ENCODE data around the gene STX2.

STX2 gene

DNA sequence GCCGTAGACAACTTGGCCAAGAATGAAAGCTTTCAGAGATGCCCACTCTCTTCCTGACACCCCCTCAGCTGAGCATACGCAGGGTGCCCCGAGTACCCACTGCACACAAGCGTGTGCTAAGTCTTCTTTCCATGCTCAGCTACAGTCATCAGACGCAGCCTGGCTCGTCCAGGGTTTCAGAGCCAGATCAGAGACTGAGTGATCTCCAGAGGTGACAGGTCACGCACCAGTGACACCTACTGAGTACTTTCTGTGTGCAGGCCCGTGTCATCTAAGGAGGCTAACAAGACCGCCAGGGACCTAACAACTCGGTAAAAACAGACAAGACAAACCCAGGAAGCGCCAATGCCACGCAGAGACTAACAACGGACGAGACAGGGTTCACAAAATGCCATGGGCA lies 25.1 kb downstream of the STX2 start:
- Histone ChIP-seq H3K27me3 (replicated peaks; ENCODE audit: insufficient read depth, low read length) (no peaks in the 10 kb centered on the region), H3K27ac (ENCODE audit: low read length) (no peak overlapping the region), H3K4me2 (ENCODE audit: low read depth, low read length) (no peak overlapping the region), H3F3A (ENCODE audit: insufficient read depth, low read length) (peaks cover 2% of the 10 kb centered on the region; the same call in 1 of the 2 replicates), H3K4me1 (ENCODE audit: low read length) (no peaks in the 10 kb centered on the region), H3K4me3 (ENCODE audit: low read length) (no peak overlapping the region), H3K9ac (ENCODE audit: low read length) (no peak overlapping the region), H2AFZ (ENCODE audit: low read length) (no peak overlapping the region), H3K9me2 (replicated peaks; ENCODE audit: insufficient read depth, low read length) (no peaks in the 10 kb centered on the region), H4K20me1 (ENCODE audit: insufficient read depth, low read length) (no peaks in the 10 kb centered on the region), H3K9me3 (replicated peaks; ENCODE audit: insufficient read depth, low read length) (no peaks in the 10 kb centered on the region), H3K79me2 (ENCODE audit: low read length) (no peaks in the 10 kb centered on the region; the same call in 1 of the 2 replicates), H3K36me3 (replicated peaks; ENCODE audit: insufficient read depth, low read length) (no peaks in the 10 kb centered on the region)
- no peak for DNase-seq
- no peak for TF ChIP-seq EZH2 (optimal IDR thresholded peaks at IDR 0.05; ENCODE audit: low read depth, low read length)
- TF ChIP-seq, protein P1, sequence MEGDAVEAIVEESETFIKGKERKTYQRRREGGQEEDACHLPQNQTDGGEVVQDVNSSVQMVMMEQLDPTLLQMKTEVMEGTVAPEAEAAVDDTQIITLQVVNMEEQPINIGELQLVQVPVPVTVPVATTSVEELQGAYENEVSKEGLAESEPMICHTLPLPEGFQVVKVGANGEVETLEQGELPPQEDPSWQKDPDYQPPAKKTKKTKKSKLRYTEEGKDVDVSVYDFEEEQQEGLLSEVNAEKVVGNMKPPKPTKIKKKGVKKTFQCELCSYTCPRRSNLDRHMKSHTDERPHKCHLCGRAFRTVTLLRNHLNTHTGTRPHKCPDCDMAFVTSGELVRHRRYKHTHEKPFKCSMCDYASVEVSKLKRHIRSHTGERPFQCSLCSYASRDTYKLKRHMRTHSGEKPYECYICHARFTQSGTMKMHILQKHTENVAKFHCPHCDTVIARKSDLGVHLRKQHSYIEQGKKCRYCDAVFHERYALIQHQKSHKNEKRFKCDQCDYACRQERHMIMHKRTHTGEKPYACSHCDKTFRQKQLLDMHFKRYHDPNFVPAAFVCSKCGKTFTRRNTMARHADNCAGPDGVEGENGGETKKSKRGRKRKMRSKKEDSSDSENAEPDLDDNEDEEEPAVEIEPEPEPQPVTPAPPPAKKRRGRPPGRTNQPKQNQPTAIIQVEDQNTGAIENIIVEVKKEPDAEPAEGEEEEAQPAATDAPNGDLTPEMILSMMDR (IDR thresholded peaks at IDR 0.05; ENCODE audit: low read length), result no peak
- no peak for TF ChIP-seq EZH2phosphoT487 (IDR thresholded peaks at IDR 0.05; ENCODE audit: low read length)

DNA sequence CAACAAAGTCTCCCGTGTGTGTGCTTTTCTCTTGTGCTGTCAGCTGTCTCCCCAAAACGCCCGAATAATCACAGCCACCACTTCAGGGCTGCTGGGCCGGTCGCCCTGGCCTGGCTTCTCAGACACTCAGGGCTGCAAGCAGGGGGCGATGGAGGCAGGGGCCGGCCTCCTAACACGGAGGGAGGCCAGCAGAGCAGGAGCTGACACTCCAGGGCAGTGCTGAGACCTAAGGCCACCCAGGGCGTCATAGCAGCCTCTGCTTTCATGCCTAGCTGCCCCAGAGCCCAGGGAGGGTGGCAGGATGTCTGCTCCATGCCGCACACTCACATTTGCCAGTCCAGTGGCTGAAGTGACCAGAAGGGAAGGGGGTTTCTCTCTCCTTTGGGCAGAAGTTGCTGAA lies 25.6 kb downstream of the STX2 start:
- no peaks in the 10 kb centered on the region for H3K9me3 ChIP-seq (replicated peaks; ENCODE audit: insufficient read depth, low read length)
- H3K79me2 ChIP-seq (ENCODE audit: low read length), result no peaks in the 10 kb centered on the region; the same call in 1 of the 2 replicates
- no peaks in the 10 kb centered on the region for H3K4me1 ChIP-seq (ENCODE audit: low read length)
- no peak overlapping the region for H2AFZ ChIP-seq (ENCODE audit: low read length)
- H3K4me3 ChIP-seq (ENCODE audit: low read length), result no peak overlapping the region
- H4K20me1 ChIP-seq (ENCODE audit: insufficient read depth, low read length), result no peaks in the 10 kb centered on the region
- H3K36me3 ChIP-seq (replicated peaks; ENCODE audit: insufficient read depth, low read length), result no peaks in the 10 kb centered on the region
- no peak overlapping the region for H3K9ac ChIP-seq (ENCODE audit: low read length)
- H3K27ac ChIP-seq (ENCODE audit: low read length), result no peak overlapping the region
- H3F3A ChIP-seq (ENCODE audit: insufficient read depth, low read length), result peaks cover 1% of the 10 kb centered on the region; the same call in 1 of the 2 replicates
- H3K4me2 ChIP-seq (ENCODE audit: low read depth, low read length), result no peak overlapping the region
- no peak for TF ChIP-seq EZH2 (optimal IDR thresholded peaks at IDR 0.05; ENCODE audit: low read depth, low read length)
- no peak for TF ChIP-seq EZH2phosphoT487 (IDR thresholded peaks at IDR 0.05; ENCODE audit: low read length)
- TF ChIP-seq, protein P1 (IDR thresholded peaks at IDR 0.05; ENCODE audit: low read length), result no peak
- no peaks in the 10 kb centered on the region for H3K9me2 ChIP-seq (replicated peaks; ENCODE audit: insufficient read depth, low read length)
- H3K27me3 ChIP-seq (replicated peaks; ENCODE audit: insufficient read depth, low read length), result no peaks in the 10 kb centered on the region
- DNase-seq, result no peak

DNA sequence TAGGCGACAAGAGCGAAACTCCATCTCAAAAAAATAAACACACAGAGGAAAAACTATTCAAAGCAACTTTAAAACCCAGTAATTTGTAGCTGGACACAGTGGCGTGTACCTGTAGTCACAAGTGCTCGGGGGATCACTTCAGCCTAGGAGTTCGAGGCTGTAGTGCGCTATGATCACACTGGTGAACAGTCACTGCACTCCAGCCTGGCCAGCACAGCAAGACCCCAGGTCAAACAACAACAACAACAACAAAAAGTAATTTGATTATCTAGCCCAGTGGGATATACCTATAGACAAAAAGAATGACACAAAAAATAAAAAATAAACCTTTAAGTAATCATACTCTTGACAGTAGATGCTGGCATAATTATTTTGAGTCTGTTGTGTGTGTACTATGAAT lies 29.3 kb downstream of the STX2 start:
- no peaks in the 10 kb centered on the region for H4K20me1 ChIP-seq (ENCODE audit: insufficient read depth, low read length)
- H3K36me3 ChIP-seq (replicated peaks; ENCODE audit: insufficient read depth, low read length), result no peaks in the 10 kb centered on the region
- H3K27me3 ChIP-seq (replicated peaks; ENCODE audit: insufficient read depth, low read length), result no peaks in the 10 kb centered on the region

More for the DNA sequence above, 29.3 kb downstream of the STX2 start:
- TF ChIP-seq, protein P1 (IDR thresholded peaks at IDR 0.05; ENCODE audit: low read length), result no peak
- no peak for TF ChIP-seq EZH2phosphoT487 (IDR thresholded peaks at IDR 0.05; ENCODE audit: low read length)
- no peak for TF ChIP-seq EZH2 (optimal IDR thresholded peaks at IDR 0.05; ENCODE audit: low read depth, low read length)
- DNase-seq, result no peak
- Histone ChIP-seq H3K79me2 (ENCODE audit: low read length) (no peaks in the 10 kb centered on the region), H3K27ac (ENCODE audit: low read length) (no peak overlapping the region), H3K9ac (ENCODE audit: low read length) (no peak overlapping the region), H3K4me3 (ENCODE audit: low read length) (no peak overlapping the region), H3F3A (ENCODE audit: insufficient read depth, low read length) (no peaks in the 10 kb centered on the region), H3K9me3 (replicated peaks; ENCODE audit: insufficient read depth, low read length) (no peaks in the 10 kb centered on the region), H3K9me2 (replicated peaks; ENCODE audit: insufficient read depth, low read length) (no peaks in the 10 kb centered on the region), H2AFZ (ENCODE audit: low read length) (no peak overlapping the region), H3K4me2 (ENCODE audit: low read depth, low read length) (no peak overlapping the region), H3K4me1 (ENCODE audit: low read length) (no peaks in the 10 kb centered on the region)
